Stimulated activated CD4-positive, alpha-beta T cell treated with anti-CD3 and anti-CD28 coated beads, Interleukin-15, amount 100 ng/mL, for 1 hour (primary cell): ENCODE measurements around the gene ADGRA1.
"Not testable (repeated sequence)": the region's sequence is repeated elsewhere in the genome, so short reads cannot be mapped to it uniquely, and the experiment has no call there.

Experiments used
- DNase-seq, 2 donors: peaks; one replicate each; pipeline ENCODE4 v3.0.0-alpha.2; 2020; ENCODE audit warnings: low read depth in 1 of 2, low spot score in 1 of 2

Gene ADGRA1

DNA sequence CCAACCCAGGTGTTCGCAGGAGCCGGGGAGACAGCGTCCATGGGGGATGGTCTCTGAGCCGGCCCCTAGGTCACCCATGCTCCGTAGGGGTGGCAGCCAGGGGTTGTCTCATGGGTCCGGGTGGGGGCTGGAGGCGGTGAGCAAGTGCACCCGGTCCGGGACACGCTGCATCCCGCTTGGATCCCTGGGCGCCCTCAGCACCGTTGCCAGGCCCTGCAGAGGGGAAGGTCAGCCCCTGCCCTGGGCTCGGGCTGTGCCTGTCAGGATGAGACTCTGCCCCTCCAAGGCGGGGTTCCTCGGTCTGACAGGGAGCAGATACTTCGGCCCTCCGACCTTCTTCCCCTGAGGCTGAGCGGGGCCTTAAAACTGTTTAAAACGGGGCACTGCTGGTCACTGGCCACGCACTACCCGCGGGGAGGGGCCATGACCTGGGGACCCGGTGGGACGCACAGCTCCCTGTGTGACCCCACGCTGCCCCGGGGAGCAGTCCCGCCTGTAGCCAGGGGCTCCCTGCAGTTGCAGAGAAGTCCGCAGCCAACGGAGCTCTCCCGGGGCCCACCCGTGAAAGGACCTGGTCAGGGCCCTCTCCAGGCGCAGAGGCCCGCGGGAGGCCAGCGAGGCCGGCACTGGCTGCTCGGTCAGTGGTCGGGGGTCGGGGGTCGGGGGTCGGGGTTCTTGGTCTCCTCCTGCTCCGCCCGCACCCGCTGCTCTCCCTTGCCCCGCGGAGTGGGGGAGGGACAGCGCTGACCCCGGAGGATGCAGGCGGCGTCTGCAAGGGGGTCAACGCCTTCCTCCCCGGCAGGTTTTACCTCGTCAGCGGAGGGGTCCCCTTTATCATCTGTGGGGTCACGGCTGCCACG is 38.9 kb downstream of the ADGRA1 start:
- DNase-seq, result no peak

DNA sequence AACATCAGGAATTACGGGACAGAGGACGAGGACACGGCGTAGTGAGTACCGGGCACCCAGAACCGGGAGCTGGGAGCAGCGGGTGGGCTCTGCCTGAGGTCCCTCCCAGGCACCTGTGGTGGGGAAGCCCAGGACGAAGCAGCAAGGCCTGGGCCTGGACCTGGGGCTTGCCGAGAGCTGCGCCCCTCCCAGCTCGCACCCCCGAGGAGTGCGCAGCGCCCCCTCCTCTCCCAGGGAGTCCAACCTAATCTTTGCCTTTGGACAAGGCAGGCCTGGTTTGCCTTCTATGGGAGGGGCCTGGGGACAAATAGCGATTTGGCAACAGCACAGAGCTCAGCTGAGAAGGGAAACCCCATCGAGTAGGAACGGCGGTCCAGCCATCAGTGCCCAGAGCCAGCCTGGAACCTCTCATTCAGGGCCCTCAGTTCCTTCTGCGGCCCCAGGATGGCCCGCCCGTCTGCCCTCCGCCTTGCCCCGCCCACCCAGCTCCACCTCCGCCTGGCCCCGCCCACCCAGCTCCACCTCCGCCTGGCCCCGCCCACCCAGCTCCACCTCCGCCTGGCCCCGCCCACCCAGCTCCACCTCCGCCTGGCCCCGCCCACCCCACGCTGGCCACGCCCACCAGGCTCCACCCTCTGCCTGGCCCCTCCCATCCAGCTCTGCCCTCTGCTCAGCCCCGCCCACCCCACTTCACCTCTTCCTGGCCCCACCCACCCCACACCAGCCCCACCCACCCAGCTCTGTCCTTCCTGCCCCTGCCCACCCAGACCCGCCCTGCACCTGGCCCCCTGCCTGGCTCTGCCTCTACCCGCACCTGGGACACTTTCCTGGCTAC is 39.8 kb downstream of the ADGRA1 start:
- no peak for DNase-seq

DNA sequence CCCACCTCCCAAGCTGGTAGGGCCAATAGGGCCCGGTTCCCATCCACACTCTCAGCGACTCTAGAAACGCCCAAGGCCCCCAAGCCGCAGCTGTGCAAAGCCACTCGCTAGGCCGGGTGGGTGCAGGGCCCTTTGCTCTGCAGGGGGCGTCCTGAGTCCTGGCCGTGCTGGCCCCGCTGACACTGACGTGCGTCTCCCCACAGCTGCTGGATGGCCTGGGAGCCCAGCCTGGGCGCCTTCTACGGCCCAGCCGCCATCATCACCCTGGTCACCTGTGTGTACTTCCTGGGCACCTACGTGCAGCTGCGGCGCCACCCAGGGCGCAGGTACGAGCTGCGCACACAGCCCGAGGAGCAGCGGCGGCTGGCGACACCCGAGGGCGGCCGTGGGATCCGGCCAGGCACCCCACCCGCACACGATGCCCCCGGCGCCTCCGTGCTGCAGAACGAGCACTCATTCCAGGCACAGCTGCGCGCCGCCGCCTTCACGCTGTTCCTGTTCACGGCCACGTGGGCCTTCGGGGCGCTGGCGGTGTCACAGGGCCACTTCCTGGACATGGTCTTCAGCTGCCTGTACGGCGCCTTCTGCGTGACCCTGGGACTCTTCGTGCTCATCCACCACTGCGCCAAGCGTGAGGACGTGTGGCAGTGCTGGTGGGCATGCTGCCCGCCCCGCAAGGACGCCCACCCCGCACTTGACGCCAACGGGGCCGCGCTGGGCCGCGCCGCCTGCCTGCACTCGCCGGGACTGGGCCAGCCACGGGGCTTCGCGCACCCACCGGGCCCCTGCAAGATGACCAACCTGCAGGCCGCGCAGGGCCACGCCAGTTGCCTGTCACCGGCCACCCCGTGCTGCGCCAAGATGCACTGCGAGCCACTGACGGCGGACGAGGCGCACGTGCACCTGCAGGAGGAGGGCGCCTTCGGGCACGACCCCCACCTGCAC is 40.7 kb downstream of the ADGRA1 start:
- DNase-seq, result no peak

DNA sequence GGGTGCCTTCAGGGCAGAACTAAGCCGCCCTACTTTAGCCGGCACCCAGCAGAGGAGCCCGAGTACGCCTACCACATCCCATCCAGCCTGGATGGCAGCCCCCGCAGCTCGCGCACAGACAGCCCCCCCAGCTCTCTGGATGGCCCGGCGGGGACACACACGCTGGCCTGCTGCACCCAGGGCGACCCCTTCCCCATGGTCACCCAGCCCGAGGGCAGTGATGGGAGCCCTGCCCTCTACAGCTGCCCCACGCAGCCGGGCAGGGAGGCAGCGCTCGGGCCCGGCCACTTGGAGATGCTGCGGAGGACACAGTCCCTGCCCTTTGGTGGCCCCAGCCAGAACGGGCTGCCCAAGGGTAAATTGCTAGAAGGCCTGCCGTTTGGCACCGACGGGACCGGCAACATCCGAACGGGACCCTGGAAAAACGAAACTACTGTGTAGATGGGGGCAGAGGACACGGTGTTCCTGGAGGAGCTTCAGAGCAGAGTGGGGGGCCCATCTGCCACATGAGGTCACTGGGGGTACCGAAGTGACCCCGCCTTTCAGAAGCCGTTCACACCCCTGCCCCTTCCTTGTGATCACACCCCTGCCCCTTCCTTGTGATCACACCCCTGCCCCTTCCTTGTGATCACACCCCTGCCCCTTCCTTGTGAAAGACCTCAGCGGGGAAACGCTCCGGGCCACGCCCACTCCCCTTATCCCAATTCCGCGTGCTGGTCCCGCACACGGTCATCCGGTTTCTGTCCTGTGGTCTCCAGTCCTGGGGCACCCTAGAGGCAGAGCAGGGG is 41.5 kb downstream of the ADGRA1 start:
- DNase-seq, result no peak

DNA sequence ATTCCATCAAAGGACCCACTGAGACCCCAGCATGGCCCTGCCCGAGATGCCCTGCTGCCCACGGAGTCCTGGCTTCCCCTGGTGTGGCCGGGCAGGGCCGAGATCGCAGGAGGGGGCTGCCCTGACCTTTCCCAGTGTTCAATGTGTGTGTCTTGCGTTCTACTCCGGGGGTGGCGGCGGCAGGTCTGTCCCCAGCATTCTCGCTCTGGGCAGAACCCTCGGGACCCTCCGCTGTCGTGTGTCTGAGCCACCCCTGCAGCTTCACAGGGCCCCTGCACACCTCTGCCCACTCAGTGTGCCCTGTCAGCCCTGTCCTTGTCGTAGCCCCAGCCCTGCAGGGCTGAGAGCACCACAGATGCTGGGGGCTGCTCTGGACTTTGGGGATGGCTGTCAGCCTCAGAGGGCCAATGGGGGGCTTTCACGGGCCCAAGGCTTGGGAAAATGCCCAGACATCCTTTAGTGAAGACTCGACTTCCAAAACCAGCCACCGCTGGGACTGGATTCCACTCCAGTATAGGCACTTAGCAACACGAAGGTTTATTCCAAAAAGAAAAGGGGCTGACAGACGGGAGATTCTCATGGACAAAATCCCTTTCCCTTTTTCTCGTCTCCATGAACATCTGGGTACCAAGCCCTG is 42.3 kb downstream of the ADGRA1 start:
- no peak for DNase-seq

DNA sequence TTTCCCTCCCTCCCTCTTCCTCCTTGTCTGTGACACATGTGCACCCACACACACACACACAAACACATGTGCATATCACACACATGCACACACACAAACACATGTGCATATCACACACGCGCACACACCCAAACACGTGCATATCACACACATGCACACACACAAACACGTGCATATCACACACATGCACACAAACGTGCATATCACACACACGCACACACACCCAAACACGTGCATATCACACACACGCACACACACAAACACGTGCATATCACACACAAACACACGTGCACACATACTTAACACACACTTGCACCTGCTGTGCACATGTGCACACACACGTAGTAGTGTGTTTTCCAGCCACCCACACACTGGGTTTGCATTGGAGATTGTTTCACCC is 42.9 kb downstream of the ADGRA1 start:
- no peak for DNase-seq

DNA sequence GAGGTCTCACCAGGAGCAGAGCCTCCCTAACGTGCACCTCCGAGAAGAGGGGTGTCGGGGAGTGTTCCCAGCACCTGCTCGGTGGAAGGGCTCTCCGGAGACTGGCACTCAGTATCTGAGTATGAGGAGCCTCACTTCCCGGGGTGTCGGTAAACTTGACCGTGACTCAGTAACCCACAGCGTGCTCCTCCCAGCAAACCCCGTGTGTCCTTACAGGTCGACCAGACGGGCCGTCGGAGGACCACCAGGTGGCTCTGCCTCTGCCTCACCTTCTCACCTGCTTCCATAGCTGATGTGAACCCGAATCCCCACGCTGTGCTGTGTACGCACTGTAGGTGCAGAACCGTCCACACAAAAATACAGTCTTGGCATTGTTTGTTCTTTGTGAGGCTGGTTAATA is 43.3 kb downstream of the ADGRA1 start:
- DNase-seq, result no peak

DNA sequence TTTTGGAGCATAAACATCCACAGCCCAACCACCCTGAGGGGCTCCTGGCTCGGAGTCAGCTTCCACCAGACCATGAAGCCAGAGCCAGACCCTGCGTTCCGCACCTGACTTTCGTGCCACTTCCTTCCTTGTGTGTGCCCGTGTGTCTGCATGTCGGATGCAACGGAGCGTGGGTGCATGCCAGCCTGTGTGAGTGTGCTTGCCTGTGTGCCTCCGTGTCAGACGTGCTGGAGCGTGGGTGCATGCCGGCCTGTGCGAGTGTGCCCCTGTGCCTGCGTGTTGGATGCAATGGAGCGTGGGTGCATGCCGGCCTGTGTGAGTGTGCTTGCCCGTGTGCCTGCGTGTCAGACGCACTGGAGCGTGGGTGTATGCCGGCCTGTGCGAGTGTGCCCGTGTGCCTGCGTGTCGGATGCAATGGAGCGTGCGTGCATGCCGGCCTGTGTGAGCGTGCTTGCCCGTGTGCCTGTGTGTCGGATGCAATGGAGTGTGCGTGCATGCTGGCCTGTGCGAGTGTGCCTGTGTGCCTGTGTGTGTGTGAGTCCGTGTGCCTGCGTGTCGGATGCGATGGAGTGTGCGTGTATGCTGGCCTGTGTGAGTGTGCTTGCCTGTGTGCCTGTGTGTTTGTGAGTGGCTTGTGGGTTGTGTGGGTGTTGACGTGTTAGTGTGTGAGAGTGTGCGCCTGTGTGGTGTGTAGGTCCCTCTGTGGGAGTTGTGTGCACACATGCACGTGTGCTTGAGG is 44.2 kb downstream of the ADGRA1 start:
- DNase-seq, result no peak

DNA sequence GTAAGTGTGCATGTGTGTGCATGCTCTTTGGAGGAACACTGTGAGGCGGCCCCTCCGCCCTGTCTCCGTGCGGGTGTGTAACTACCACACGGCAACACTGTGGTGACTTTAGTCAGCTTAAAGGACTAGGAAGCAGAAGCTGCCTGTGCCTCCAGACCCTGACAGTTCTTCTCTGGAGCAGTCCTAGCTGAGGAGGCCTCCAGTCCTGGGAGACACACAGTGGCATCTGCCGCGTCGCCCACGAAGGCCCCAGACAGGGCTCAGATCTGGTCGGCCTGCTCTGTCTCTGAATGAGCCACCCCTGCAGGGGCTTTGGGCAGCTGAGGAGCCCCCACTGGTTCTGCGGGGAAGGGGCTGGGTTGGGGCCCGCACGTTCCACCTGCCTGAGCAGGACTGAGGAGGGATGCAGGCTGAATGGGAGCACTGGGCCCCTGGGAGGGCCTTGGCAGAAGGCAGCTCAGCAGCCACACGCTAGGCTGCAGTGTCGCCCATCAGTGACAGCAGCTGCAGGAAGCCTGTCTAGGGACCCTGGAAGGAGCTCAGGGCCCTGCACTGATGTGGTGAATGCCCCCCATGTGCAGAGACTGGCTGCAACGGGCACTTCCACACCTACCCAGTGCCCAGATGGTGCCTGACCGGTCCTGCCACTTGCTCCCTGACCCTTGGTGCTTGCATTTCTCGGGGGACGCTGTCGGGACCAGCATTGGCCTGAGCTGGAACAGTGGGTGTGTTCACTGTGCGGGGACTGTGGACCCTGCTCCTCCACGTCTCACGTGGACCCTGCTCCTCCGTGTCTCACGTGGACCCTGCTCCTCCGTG is 45.0 kb downstream of the ADGRA1 start:
- no peak for DNase-seq

DNA sequence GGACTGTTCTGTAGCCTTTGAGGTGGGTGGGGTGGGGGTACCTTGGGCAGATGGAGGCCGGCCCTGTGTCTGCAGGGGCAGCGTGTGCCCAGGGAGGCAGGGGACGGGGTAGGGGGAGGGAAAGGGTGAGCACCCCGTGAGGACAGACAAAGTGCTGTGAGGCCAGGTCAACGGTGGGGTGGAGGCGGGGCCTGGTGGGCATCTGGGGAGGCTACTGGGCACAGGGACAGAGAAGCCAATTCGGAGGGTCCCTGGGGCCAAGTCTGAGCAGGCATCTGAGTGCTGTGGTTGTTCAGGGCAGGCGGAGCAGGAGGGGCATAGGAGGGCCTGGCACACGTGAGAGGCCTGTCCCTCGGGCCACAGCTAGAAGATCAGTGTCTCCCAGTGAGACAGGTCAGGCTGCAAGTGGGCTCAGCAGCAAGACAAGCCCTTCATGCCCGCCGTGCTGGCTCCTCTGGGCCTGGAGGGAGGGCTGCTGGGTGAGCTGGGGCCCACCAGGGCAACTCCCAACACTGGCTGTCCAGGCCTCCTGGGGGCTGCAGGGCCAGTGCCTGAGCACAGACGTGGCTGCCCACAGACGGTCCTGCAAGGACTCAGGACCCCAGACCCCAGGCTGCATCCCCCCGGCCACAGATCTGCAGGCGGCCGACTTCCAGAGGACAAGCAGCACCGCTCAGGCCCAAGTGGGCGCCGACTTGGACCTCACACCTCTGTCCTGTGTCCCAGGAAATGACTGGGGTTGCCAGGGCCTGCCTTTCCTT is 45.9 kb downstream of the ADGRA1 start:
- no peak for DNase-seq

DNA sequence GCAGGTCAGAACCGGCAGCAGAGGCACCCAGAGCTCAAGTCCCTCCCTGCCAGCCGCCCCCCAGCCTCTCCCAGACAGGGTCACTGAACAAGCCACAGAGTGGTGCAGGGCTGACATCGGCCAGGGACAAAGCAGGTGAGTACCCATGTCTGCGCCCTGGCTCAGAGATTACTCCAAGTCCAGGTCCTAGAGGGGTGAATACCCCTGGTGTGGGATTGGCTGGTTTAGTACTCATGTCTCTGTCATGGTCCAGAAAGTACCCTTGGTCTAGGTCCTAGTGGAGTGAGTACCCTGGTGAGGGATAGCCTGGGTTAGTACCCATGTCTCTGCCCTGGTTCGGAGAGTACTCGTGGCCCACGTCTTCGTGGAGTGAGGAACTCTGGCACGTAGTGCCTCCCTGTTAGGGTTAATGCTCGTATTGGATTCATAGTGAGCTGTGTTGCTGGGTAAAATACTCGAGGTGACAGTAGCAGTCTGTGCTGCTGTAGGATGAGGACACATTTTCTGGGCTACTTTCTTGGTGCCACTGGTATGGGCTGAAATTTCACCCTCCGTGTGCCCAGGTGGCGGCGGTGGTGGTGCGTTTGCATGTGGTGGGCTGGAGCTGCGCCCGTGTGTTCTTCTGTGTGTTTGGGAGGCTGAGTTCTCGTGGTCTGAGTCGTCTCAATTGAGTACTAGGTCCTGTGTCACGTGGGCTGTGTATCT is 46.8 kb downstream of the ADGRA1 start:
- DNase-seq, result no peak

DNA sequence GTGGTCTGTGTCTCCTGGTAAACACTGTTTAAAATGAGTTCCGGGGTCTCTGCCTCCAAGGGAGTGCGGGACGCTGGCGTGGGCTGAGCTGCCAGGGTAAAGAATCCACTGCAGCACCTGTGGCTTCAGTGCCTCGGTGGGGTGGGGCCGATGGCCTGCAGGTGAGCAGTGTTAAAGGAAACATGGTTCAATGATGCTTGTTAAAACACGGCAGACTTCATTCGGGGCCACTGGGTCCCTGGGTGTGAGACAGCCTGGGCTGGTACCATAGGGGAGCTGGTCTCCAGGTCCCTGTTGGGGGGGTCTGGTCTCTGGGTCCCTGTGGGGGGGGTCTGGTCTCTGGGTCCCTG is 47.4 kb downstream of the ADGRA1 start:
- no peak for DNase-seq

DNA sequence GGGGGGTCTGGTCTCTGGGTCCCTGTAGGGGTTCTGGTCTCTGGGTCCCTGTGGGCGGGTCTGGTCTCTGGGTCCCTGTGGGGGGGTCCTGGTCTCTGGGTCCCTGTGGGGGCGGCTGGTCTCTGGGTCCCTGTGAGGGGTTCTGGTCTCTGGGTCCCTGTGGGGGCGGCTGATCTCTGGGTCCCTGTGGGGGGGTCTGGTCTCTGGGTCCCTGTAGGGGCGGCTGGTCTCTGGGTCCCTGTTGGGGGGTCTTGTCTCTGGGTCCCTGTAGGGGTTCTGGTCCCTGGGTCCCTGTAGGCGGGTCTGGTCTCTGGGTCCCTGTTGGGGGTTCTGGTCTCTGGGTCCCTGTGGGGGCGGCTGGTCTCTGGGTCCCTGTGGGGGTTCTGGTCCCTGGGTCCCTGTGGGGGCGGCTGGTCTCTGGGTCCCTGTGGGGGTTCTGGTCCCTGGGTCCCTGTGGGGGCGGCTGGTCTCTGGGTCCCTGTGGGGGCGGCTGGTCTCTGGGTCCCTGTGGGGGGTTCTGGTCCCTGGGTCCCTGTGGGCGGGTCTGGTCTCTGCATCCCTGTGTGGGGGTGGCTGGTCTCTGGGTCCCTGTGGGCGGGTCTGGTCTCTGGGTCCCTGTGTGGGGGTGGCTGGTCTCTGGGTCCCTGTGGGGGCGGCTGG is 49.9 kb downstream of the ADGRA1 start:
- DNase-seq, result not testable (repeated sequence)

DNA sequence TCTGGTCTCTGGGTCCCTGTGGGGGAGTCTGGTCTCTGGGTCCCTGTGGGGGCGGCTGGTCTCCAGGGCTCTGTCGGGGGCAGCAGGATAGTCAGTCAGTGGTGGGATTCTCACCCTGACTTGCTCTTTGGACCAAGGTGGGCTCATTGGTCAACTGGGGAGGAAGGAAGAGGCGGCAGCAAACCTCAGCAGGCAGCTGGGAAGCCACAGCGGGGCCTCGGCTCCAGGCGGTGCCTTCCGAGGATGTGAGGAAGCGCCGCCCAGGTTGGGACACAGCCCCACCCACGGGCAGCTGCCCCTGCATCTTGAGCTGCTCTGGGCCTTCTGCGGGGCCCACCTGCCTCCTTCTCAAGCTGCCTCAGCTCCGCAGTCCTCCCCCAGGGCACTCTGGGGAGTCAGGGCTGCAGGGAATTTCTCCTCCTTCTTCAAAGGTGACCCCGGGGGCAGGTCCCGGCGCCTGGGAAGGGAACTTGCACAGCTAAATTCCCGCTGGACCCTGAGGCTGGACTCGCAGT is 51.9 kb downstream of the ADGRA1 start:
- no peak for DNase-seq

DNA sequence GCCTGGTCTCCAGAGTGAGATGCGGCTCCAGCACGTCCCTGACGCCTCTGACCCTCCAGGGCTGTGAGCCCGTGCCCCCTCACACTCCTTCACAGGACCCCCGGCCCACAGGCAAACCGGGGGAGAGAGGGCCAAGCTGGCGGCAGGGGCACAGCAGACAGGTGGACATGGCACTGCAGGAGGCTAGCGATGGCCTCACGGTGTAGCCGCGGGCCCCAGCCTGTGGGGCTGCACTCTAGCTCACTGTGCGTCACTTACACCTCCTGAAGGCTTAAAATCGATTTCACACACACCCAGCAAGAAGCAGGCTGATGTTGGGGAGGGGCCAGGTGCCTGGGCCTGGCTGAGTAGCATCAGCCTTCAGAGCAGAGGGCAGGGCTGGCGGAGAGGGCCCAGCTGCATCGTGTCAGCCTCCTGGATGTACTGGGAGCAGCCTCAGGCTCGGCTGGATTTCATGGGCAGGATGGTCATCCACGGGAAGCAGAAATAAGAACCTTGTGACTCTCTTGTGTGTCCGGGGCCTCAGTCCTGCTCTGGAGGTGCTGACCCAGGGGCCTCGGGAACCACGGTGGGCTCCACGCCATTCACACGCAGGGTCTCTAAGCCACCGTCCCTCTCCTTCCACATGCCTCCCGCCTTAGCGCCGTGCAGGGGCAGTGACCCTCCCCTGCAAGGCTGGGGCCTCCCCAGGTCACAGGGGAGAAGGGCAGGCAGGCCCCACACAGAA is 52.9 kb downstream of the ADGRA1 start:
- no peak for DNase-seq
